Testis (tissue), 3 donors: ENCODE results near the gene GRID1. TPM values are rescaled to one million over a fixed set of nuclear protein-coding genes. Genes with fewer than 3 reads are reported as not detected.

Experiments used
- DNase-seq: peaks from one replicate; pipeline ENCODE4 v3.0.0-alpha.2; 2019
- H3K27ac ChIP-seq, 2 donors: fragments of 200-600 bp; sonication (generic); one replicate each; pipeline ENCODE4 v1.5.1; 2019
- H3K27me3 ChIP-seq: fragments of 200-600 bp; sonication (generic); one replicate; pipeline ENCODE4 v1.5.1; 2019
- H3K36me3 ChIP-seq: fragments of 200-600 bp; sonication (generic); one replicate; pipeline ENCODE4 v1.5.1; 2017; ENCODE audit warnings: low read depth; ENCODE audit errors: missing control alignments
- H3K4me1 ChIP-seq: fragments of 200-600 bp; sonication (generic); one replicate; pipeline ENCODE4 v1.5.1; 2019
- H3K4me3 ChIP-seq, 2 donors: fragments of 200-600 bp; sonication (generic); one replicate each; pipeline ENCODE4 v1.5.1; 2017 to 2019
- H3K9me3 ChIP-seq: fragments of 200-600 bp; sonication (generic); one replicate; pipeline ENCODE4 v1.5.1; 2017
- POLR2A ChIP-seq: fragments of 450-650 bp; IDR thresholded peaks from one replicate; pipeline ENCODE4 v1.6.1; 2017; ENCODE audit warnings: antibody characterized with exemption, mild to moderate bottlenecking, moderate library complexity
- WGBS, 2 donors: methylation state at CpG; one replicate each; pipeline ENCODE4 v1.1.5; 2018; 5-methylcytosine and 5-hydroxymethylcytosine counted together
- intact Hi-C: fragments of 100-400 bp; cut with DNase I; formaldehyde crosslinking; loops from one replicate; pipeline ENCODE4 v1.15.1; 2023; ENCODE audit warnings: low total_unique reads
- polyA plus RNA-seq: library from polyadenylated mRNA; stranded (reverse); fragments of 350-450 nt; fragmentation: Illumina TruSeq; extraction: RNeasy Lipid Tissue Mini Kit (QIAGEN cat#74804); gene quantifications from one replicate; pipeline ENCODE4 v1.2.3, GENCODE V29; 2014; ENCODE audit warnings: low read depth, low replicate concordance; ENCODE audit not compliant: insufficient read depth
- total RNA-seq, 2 donors: library from RNA; depleted of rRNA; stranded (reverse); fragments of >200 nt; gene quantifications; one replicate each; pipeline ENCODE4 v1.2.3, GENCODE V29; 2016
- TF ChIP-seq, protein P1 (sequence below), 3 experiments: fragments of 450-650 bp in 2 of 3; fragments of 200-600 bp in 1 of 3; sonication (generic) in 1 of 3; IDR thresholded peaks; one replicate each; pipeline ENCODE4 v1.5.1; 2016 to 2019; ENCODE audit warnings: antibody characterized with exemption in 3 of 3, mild to moderate bottlenecking in 2 of 3, moderate library complexity in 1 of 3

Gene GRID1
- total and polyA plus RNA-seq, 3 donors from 2014 or later: 7.4 to 16.7 (median 8.1) TPM

DNA sequence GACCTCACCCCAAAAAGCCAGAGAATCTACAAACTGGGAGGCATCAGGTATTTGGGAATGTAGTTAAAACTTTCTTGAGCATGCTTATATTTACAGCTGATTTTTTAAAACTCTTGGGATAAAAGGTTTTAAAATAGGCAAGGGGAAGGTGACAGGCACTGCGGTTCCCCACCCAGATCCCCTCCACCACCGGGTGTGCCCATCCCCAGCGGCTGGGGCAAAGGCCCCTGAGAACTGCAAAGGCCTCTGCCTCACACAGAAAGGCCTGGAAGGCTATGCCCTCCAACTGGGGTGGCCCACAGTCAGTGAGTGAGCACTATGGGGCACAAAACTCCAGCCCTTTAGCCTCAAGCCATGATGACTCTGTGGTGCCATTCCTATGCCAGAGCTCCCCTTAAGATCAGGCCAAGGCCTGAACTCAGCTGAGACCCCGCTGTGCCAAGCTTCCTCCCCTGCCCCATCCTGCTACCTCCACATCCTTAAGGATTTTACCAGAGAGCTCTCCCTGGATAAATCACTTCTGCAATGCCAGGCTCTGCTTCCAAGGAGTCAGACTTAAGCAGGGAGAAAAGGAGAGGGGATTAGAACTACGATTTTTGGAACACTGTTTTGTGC lies 299.1 kb downstream of the GRID1 start:
- H3K9me3 ChIP-seq: no peaks in the 10 kb centered on the region
- H3K36me3 ChIP-seq: no peaks in the 10 kb centered on the region
- no peak overlapping the region for H3K27ac ChIP-seq
- H3K4me1 ChIP-seq: no peaks in the 10 kb centered on the region
- 88 to 92% methylated on average over 4 to 5 of the region's 5 CpGs for WGBS, 2 donors
- intact Hi-C loops: no loop called here
- TF ChIP-seq POLR2A: no peak
- TF ChIP-seq, protein P1, sequence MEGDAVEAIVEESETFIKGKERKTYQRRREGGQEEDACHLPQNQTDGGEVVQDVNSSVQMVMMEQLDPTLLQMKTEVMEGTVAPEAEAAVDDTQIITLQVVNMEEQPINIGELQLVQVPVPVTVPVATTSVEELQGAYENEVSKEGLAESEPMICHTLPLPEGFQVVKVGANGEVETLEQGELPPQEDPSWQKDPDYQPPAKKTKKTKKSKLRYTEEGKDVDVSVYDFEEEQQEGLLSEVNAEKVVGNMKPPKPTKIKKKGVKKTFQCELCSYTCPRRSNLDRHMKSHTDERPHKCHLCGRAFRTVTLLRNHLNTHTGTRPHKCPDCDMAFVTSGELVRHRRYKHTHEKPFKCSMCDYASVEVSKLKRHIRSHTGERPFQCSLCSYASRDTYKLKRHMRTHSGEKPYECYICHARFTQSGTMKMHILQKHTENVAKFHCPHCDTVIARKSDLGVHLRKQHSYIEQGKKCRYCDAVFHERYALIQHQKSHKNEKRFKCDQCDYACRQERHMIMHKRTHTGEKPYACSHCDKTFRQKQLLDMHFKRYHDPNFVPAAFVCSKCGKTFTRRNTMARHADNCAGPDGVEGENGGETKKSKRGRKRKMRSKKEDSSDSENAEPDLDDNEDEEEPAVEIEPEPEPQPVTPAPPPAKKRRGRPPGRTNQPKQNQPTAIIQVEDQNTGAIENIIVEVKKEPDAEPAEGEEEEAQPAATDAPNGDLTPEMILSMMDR (IDR thresholded peaks at IDR 0.05): no peak
- no peak overlapping the region for H3K4me3 ChIP-seq
- no peaks in the 10 kb centered on the region for H3K27me3 ChIP-seq
- no peak for DNase-seq

DNA sequence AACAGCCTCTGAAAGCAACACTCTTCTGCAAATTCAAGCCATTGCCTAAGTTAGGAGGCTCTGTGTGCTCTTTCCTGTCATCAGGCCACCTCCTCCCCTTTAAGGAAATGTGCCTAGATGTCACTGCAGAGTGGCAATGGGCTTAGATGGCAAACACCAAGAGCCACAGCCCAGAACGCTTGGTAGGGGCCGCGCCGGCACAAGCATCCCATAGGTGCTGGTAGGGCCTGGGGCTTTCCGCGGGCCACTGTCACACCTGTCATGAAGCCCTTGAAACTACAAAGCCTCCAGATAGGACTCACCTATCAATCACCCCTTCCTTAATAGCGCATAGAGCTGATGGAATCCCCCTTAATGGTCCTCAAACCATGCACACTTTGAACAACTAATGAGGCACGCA lies 299.9 kb downstream of the GRID1 start:
- Histone ChIP-seq H3K4me1 (no peaks in the 10 kb centered on the region), H3K4me3 (no peak overlapping the region), H3K9me3 (no peaks in the 10 kb centered on the region), H3K27ac (no peak overlapping the region), H3K27me3 (no peaks in the 10 kb centered on the region), H3K36me3 (no peaks in the 10 kb centered on the region)
- WGBS, 2 donors: 68 to 91% methylated on average over 5 to 8 of the region's 8 CpGs
- TF ChIP-seq, protein P1 (IDR thresholded peaks at IDR 0.05): no peak
- no peak for TF ChIP-seq POLR2A
- DNase-seq: no peak
- intact Hi-C loops: no loop called here

DNA sequence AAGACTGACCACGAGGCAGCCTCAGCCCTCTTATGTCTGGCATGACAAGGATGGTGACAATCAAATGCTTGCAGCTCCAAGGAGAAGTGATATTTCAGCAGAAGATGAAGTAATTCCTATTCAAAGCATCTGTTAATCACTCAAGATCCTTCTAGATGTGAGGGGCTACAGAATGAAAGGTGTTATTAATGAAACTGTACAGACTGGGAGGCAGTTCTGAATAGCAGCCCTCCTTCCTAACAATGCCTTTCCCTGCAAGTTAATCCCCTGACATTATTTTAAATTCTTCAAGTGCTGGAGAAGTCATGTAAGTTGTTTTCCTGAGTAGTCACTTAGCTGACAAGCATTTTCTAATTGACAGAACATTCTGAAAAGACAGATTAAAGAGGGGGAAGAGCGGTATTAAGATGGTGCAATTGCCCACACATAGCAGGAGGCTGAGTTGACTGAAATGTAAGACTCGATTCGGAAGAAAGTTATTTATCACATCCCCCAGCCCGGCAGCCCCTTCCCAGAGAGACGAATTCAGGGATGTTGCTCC lies 300.8 kb downstream of the GRID1 start:
- DNase-seq: no peak
- TF ChIP-seq, protein P1 (IDR thresholded peaks at IDR 0.05): no peak
- TF ChIP-seq POLR2A: no peak
- no peak overlapping the region for H3K4me3 ChIP-seq
- H3K9me3 ChIP-seq: no peaks in the 10 kb centered on the region
- intact Hi-C loops: no loop called here
- 84 to 85% methylated on average over 6 of the region's 6 CpGs for WGBS, 2 donors
- H3K27ac ChIP-seq: no peak overlapping the region
- no peaks in the 10 kb centered on the region for H3K27me3 ChIP-seq
- no peaks in the 10 kb centered on the region for H3K36me3 ChIP-seq
- no peaks in the 10 kb centered on the region for H3K4me1 ChIP-seq

DNA sequence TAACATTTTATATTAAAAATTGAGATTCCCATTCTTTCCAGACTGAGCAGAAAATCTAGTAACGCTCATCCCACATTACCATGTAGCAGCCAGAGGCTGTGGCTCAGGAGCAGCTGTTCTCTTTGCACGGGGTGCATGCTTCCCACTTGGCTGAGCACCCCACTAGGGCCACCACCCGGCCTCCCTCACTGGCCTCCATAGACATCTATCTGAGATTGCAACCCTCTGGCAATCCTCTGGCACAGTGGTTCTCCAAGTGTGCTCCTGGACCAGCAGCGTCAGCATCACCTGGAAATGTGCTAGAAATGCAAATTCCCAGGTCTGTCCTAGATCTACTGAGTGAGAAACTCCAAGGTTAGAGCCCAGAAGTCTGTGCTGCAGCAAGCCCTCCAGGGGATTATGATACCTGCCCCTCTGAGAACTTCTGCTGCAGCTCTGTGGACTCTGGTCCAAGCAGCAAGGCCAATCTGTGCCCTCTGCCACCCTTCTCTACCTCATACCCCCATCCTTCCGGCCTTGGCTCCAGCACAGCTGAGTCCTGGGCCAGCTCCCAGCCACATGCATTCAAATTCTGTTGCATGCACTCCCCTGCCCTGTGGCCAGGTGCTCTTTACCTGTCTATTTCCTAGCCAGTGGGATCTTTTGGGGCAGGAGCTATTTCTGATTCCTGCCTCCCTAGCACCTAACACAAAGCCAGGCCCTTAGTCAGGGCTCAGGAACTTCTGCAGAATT lies 301.5 kb downstream of the GRID1 start:
- no peaks in the 10 kb centered on the region for H3K36me3 ChIP-seq
- DNase-seq: no peak
- H3K27me3 ChIP-seq: no peaks in the 10 kb centered on the region
- H3K27ac ChIP-seq: no peak overlapping the region
- H3K9me3 ChIP-seq: no peaks in the 10 kb centered on the region
- intact Hi-C loops: no loop called here
- TF ChIP-seq, protein P1 (IDR thresholded peaks at IDR 0.05): no peak
- TF ChIP-seq POLR2A: no peak
- no peaks in the 10 kb centered on the region for H3K4me1 ChIP-seq
- WGBS, 2 donors: 88 to 93% methylated on average over 4 to 5 of the region's 5 CpGs
- H3K4me3 ChIP-seq: no peak overlapping the region
